Fibroblast of skin of scalp (primary cell): ENCODE results near the gene SYPL1.

Source experiments
- DNase-seq: peaks from one replicate; pipeline ENCODE4 v3.0.0-alpha.2; 2013

The SYPL1 gene

DNA sequence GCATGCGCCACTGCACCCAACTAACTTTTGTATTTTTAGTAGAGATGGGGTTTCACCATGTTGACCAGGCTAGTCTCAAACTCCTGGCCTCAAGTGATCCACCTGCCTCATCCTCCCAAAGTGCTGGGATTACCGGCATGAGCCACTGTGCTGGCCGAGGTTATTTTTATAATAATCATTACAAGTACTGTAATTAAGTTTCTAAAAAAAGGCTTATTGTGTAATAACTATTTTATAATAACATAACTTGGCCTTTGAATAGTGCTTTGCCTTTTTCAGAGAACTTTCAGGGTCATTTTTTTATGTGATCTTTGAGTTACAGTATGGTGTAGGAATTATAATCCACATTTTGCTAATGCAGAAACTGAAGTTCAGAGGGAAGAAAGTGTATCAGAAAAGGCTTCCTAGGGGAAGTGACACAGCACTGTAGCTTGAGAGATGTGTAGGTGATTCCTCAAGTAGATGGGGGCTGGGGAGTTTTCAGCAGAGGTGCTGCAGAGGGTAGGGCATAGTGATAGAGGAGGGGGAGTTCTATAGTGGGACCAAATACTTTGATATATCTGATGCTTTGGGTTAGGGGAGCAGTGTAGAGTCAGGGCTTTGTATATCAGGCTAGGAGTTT, 9.2 kb upstream of the SYPL1 start:
- no peak for DNase-seq

DNA sequence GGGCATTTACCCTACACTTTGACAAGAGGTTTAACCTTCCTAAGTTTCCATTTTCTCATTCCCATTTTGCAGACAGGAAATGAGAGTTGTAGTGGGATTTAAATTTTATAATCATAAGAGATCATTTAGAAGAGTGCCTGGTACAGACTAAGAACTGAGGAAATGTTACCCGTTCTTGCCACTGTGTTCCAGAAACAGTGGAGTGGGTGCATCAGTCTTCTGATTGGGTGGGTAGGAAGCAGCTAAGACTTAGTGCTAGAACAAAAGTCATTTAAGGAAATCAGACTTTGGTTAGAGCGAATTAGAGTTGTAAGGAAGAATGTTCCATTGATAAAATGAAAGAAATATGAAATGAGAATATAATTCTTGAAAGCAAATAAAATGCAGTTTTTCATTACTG, 8.4 kb upstream of the SYPL1 start:
- DNase-seq: no peak

DNA sequence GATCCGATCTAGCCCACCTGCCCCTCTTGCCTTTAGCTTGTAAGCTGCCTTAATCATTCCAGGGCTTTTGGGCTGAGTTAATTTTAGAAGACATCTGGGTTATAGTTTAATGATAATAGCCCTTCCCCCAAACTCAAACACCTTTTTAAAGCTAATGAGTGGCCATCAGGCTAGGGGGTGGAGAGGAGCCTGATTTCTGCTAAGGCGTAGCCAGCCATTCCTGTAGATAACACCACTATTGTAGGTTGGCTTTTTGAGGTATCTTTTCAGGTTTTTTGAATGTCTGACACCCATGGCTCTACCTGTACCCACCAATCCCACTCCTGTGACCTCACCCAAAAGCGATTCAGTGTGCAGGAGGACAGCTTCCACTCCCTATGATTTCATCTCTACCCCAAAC, 7.6 kb upstream of the SYPL1 start:
- DNase-seq: no peak

DNA sequence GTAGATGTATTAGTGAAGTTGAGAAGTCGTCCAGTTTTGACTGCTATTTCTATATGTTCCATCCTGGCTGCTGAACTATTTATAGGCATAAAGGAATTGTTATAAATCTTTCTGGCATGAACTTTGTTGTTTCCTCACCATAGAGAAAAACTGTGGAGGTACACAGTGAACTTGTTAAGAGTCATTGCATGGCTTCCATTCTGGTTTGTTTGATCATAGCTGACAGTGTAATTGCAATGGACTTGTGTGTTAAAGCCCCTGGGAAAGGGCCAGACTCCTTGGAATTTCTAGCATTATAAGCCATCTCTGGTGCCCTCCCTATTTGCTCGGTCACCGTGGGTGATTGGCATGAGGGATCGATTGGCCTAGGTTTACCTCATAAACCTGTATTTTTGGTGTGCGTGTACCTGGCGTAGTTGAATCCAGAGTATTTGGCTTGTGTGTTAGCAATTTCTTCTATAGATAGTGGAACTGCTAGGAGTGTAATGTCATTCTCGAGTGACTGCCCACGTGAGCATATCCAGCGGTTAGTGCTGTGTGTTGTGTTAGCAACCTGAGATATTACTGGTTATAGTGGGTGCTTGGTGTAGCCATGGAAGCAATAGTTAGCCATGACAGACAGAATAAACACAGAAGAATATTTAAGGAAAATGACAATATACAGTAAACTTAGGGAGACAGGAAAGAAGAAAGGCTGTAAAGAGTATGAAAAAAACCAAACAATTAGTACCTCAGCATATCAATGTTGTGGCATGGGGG, 5.9 kb upstream of the SYPL1 start:
- DNase-seq: no peak

DNA sequence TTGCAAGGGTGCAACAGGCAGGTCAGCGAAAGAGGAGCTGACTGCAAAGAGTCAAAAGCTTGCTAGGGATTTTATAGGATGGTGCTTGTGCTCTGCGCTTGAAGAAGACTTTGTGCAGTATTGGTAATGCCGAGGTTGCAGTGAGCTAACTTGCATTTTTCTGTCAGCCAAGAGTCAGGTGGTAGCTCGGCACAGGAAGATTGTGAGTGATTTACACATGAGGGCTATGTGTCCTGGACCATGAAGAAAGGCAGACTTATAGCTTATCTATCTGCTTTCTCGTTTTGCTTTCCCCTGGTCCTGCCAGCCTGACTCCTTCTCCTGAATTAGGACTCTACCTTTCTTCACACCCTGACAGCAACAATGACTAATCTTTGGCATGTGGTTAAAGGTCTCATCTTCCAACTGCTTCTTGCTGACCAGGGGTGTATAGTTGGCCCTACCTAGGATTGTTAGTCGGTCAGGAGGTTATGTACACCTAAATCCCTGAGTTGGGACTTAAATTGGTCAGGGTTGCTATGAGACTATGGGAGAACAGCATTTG, 4.1 kb upstream of the SYPL1 start:
- no peak for DNase-seq

DNA sequence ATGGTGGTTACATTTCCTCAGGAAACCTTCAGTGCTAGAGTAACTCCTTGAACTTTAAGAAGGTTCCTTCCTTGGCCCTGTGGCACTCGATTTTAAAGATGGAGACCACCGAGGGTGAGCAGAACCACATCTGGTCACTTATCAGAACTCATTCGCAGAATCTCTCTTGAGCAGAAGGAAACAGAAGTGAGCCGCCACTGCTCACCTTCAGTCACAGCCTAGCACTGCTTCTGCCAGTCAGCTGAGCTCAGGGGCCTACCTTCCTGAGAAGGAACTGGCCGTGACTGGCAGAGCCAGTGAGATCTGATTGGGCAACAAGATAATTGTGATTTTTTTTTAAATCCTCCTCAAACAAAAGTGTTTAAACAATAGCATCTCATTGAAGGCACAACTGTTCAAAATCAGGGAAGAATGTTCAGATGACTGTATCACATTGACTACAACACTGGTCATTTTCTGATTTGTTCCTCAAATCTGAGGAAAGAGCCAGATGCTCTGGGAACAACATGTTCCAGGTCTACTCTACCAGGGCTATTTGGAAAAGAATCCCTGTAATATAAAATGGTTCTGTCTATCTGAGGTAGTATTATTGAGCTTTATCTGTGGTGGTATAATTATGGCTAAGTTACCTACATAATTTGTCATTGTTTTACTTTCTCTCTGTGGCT, 2.7 kb upstream of the SYPL1 start:
- no peak for DNase-seq

DNA sequence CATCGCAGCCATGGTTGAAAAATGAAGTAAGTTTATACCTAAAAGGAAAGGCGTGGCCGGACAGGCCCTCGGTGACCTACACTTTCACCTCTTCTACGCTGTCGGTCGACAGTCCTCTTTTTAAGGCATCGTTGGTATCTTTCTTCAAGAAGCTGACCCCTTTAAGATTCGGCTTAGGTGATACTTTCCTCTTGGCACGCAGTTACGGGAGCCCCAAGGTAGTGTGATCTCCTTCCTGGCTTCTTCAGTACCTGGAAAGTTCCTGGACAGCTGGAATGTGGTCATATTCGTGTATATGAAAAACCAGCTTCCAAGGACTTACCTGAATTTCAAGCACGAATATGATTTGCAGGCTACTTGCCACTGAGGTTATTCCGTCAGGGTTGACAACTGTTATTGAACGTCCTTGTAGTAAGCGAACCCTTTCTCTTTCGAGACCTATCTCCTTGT, 885 bp upstream of the SYPL1 start:
- DNase-seq: no peak

DNA sequence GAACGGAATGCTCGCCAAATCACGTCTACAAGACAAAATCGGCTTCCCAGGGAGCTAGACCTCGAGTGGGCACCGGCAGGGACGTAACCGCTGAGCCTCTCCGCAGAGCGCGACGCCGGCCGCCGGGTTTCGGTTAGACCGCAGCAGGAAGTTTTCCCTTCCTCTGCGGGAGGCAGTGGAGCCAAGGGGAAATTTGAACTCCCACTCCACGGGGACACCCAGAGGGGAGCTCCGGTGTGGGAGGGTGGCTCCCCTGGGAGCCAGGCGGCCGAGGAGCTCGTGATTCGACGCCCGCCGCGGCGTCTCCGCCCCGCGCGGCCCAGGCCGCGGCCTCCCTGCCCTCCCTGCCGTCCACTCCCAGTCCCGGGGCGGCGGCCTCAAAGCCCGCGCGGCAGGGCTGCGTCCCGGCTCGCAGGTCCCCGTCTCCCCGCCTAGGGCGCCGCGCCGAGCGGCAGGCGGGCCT, 426 bp downstream of the SYPL1 start:
- DNase-seq: peak; percentile 50

DNA sequence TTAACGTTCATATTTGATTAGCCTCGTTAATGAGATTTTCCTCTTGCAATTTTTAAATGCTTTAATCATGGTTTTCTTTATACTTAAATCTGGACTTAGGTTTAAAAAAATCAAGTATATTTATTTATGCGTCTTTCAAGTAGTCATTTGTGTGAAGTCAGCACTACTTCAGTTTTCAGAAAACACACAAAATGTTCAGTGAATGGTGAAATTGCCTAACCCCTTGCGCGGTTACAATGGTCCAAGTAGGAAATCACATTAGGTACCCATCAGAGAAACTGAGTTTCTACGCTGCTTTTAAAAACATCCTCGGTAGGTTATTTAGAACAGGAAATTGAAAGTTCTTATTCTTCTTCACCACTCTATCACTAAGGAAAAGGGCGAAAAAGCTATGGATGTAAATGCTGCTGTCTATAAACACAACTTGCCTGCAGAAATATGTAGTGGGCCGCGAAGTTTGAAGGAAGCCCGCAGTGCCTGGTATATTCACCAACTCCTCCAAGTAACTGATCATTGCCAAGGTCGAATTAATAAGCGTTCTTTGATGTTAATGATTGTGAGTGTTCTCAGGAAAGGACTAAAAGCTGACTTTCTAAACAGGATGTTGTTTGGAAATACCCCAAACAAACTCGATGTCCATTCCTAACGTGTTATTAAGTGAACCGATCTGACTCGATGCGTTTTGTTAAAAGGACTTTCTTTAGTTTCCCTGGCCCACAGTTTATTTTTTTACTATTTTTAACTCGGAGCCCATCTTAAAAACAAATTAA, 1.0 kb downstream of the SYPL1 start:
- DNase-seq: no peak

DNA sequence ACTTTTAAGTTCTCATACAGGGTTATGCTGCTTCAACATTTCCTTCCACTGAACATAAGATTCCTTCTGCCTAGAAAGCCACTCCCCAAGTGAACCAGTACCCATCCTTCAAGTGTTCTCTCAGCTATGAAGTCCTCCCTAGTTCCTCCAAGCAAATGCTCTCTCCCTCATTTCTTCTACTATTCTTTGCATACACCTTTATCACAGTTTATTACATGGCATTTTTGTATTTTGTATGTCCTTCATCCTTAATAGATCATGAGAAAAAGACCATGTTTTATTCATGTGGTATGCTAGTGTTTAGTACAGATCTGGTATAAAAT, 1.9 kb downstream of the SYPL1 start:
- DNase-seq: no peak

DNA sequence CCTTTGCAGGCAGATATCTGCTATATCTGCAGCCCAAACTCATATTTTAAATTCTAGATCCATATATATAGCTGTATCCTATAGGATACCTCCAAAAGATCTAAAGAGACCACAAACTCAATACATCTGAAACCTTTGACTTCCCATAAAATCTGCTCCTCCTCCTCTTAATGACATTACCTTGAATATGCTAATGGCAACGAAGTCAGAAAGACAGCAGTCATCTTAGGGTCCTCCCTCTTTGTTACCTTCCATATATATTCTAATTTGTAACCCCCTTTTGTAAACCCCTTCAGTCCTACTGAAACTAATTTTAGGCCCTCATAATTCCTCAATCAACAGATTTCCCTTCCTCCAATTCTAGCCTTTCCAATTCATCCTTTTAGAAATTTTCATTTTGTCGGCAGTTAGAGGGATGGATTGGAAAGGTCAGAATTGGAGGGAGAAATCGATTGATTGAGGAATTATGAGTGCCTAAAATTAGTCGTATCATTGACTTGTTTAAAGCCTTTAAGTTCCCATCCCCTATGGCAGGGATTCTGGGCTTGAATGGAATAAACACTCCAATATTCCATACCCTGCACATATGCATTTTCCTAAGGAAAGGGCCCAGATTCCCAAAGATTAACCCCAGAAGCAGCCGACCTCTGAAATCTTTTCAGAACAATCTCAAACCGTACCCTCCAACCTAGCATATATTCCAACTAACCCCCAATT, 2.4 kb downstream of the SYPL1 start:
- no peak for DNase-seq

DNA sequence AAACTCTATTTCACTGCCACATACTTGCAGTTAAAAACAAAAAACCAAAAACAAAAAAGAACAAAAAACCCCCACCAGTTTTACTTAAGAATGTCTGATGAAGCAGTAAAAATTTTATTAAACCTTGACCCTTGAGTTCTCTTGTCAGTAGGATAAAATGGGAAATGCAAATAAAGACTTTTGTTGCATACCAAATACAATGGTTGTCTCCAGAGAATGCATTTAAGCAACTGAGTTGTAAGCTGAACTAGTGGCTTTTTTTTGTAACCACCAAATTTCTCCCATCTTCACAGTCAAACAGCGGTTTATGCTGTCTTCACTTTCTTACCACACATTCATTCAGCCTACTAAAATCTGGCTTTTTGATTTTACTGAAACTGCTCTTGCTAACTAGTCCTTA, 3.1 kb downstream of the SYPL1 start:
- DNase-seq: peak; percentile 23

DNA sequence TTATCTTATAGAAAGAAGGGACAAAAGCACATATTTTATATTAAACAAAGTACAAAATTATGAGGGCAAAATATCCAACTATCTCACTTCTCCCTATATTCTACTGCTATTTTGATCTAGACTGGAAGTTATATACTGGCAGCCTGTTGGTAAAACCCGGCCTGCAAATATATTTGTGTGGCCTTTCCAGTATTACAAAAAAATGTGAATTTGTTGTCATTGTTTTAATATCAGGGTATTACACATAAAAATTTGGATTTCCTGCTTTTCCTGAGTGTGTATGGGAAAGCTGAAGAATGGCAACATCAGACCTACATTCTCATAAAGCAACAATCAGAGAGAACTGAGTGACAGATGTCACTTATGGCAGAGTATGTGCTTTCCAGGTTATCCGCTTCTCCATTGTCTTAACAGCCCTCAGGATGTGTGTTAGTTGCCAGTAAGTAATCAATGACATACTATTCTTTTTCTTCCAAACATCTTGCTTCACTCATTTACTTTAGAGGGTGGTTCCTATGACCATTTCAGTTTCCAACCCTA, 7.3 kb downstream of the SYPL1 start:
- no peak for DNase-seq

DNA sequence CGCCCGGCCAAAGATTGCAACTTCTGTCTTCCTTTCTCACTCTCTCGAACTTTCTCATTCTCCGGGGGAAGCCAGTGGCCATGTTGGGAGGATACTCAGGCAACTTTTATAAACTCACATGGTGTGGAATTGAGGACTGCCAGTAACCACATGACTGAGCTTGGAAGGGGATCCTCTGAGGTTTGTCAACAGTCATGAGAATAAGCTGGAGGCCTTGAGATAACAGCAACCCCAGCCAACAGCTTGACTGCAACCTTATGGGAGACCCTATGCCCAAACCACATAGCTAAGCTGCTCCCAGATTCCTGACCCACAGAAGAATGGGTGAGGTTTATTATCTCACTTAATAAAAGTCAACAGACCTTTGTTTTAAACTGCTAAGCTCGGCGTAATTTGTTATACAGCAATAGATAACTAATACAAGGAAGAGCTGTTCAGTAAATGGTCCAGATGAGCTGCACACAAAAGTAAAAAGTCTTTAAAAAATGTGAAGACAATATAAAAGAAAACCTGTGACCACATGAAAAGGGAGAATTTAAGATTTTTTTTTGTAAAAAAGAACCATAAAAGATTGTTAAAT, 9.6 kb downstream of the SYPL1 start:
- DNase-seq: no peak

DNA sequence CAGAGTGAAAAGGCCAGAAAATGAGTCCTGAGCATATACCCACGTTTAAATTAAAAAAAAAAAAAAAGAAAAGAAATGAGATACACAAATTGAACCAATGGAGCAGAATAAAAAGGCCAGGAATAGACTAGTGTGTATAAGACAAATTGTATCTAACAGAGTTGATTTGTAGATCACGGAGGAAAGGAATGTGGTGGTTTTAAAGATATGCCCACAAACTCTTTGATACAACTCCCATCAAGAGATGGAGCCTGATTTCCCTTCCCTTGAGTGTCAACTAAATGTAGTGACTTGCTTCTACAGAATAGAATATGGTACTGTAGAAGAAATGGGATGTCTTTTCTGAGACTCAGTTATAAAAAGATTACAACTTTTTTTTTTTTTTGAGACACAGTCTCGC, 10.4 kb downstream of the SYPL1 start:
- DNase-seq: peak; percentile 17

DNA sequence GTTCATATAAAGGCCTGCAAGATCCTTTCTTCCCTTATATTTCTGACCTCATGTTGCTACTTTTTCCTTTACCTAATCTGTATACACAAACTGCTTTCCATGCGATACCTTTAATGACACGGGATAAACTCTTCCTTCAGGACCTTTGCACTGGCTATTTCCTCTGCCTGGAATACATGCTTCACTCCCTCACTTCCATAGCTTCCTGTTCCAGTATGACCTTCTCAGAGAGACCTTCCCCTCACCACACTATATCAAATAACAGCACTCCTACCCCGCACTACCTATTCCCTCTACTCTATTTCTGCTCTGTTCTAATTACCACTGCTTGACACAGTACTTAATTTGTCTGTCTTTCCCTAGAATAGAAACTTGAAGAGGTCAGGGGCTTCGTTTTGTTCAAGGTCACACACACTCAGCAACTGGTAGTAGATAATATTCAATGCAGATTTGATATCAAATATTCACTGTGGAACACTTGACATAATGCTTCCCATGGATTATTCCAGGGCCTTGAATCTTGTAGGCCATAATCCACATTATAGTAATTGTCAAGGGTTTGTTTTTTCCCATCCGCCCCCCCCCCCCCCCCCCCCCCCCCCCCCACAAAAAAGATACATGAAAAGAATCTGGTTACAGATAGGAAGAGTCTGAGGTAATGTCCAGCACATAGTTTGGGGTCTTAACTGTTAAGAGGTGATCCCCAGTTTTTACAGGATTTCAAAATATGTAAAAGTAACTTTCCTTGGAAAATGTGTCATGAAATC, 11.1 kb downstream of the SYPL1 start:
- DNase-seq: no peak

DNA sequence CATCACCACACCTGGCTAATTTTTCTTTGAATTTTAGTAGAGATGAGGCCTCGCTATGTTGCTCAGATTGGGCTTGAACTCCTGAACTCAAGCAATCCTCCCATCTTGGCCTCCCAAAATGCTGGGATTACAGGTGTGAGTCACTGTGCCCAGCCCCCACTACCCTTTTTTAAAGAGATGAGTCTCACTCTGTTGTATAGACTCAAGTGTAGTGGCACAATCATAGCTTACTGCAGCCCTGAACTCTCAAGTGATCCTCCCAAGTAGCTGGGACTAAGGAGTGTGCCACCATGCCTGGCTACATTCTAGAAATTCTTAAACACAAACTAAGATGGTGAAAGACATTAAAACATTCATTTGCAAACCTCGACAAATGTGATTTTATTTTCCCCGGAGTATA, 12.6 kb downstream of the SYPL1 start:
- DNase-seq: no peak

DNA sequence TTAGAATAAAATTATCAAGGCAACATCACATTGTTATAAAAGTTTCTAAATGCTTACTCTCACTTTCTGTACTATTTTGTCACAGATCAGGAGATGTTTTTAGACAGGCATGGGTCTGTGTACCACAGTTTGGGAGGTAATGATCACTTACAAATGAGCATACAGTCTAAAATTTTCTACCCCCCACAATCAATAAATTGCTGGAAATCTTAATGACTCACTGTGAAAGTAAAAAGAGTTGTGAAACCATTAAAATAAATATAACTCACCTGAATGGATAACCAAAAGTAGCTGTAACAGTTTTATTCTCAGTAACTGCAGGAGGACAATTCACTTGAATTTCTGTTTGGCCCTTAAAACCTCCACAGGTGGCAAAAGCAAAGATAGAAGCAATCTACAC, 13.2 kb downstream of the SYPL1 start:
- DNase-seq: no peak

DNA sequence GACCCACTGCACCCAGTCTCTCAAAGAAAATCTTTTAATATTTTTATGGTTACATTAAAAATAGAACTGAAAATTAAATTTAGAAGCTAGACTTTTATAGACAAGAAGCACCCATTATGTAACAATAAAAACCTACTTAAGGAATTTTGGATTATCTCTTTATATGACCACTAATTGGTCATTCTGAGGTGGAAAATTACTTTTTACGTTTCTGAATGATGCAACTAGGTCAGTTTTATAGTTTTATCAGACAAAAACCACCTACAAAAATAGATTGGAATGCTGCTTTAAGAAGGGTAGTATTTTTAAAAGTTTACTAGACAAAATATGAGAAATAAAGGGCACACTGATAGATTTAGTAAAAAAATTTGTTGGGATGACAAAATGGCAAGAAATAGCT, 16.5 kb downstream of the SYPL1 start:
- no peak for DNase-seq

DNA sequence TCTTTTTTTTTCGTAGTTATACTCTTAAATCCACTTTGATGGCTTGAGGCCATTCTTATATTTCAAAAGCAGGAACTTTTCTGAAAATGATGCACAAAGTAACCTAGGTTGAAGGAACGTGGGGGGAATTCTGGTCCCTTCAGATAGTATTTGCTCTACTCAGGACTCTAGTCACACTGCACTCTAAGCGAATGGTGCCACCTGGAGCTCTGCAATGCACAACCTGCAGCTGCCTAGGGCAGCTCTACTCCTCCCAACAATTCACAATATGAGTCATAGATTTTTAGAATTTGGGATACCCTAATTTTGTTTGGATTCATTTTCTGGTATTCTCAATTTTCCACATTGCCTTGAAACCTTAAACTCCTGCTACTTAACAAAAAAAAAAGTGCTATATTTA, 17.3 kb downstream of the SYPL1 start:
- no peak for DNase-seq

DNA sequence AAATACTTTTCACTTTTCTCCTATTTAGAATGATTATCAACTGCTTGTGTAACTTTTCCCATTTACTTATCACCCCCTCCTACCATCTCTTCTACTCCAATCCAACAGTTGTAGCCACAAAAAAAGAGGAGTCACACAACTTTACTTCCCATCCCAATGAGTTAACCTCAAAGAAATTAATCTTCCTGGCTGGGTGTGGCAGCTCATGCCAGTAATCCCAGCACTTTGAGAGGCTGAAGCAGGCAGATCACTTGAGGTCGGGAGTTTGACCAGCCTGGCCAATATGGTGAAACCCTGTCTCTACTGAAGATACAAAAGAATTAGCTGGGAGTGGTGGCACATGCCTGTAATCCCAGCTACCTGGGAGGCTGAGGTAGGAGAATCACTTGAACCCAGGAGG, 19.9 kb downstream of the SYPL1 start:
- no peak for DNase-seq
